GM19397 (cell line): Measurements from ENCODE around the gene SREBF1.
"Not testable (repeated sequence)": the region's sequence is repeated elsewhere in the genome, so short reads cannot be mapped to it uniquely, and the experiment has no call there.

ENCODE experiments used
- ATAC-seq: cut with Tn5 transposase; IDR thresholded peaks from one replicate; pipeline ENCODE4 v1.9.1; 2021; ENCODE audit warnings: mild to moderate bottlenecking, moderate library complexity; ENCODE audit not compliant: unreplicated experiment

Gene SREBF1

GRCh38 chr17:17813055-17813724 lies 23.6 kb downstream of the SREBF1 start:
- no peak for ATAC-seq

GRCh38 chr17:17812211-17813054 lies 24.4 kb downstream of the SREBF1 start:
- ATAC-seq = no peak

- ATAC-seq = no peak
These were observed 25.2 kb downstream of the SREBF1 start for GRCh38 chr17:17811381-17812210.

- ATAC-seq = no peak
These were observed 25.9 kb downstream of the SREBF1 start for GRCh38 chr17:17810895-17811248.

- no peak for ATAC-seq
These were observed 26.5 kb downstream of the SREBF1 start for GRCh38 chr17:17810084-17810894.

- ATAC-seq = no peak
These were observed 27.2 kb downstream of the SREBF1 start for GRCh38 chr17:17809531-17810083.

GRCh38 chr17:17808706-17809432 lies 27.9 kb downstream of the SREBF1 start:
- no peak for ATAC-seq

GRCh38 chr17:17808200-17808599 lies 28.6 kb downstream of the SREBF1 start:
- ATAC-seq = not testable (repeated sequence)

- ATAC-seq = no peak
These were observed 29.3 kb downstream of the SREBF1 start for GRCh38 chr17:17807440-17807839.

GRCh38 chr17:17806611-17807274 lies 30.0 kb downstream of the SREBF1 start:
- ATAC-seq = no peak

GRCh38 chr17:17806035-17806434 lies 30.8 kb downstream of the SREBF1 start:
- ATAC-seq = no peak

- ATAC-seq = no peak
These were observed 31.2 kb downstream of the SREBF1 start for GRCh38 chr17:17805575-17805974.

- ATAC-seq = no peak
These were observed 32.8 kb downstream of the SREBF1 start for GRCh38 chr17:17804007-17804406.

GRCh38 chr17:17801800-17802481 lies 34.8 kb downstream of the SREBF1 start:
- ATAC-seq = no peak

- ATAC-seq = no peak
These were observed 36.2 kb downstream of the SREBF1 start for GRCh38 chr17:17800504-17801021.

- ATAC-seq = no peak
These were observed 38.1 kb downstream of the SREBF1 start for GRCh38 chr17:17798573-17799255.

- no peak for ATAC-seq
These were observed 38.7 kb downstream of the SREBF1 start for GRCh38 chr17:17798010-17798556.
